ENCODE results near the gene RASAL3. TPM values are rescaled to one million over a fixed set of nuclear protein-coding genes. Genes with fewer than 3 reads are reported as not detected.

The RASAL3 gene
- total RNA-seq, 1 experiment from 2014 or later, result 0.10 TPM

- POLR2A ChIA-PET, result no interaction called here
Observed at GRCh38 chr19:15501596-15501995, 37.3 kb upstream of the RASAL3 start.

GRCh38 chr19:15498910-15499309, 34.6 kb upstream of the RASAL3 start:
- no peaks in the 10 kb centered on the region for H3K9me3 ChIP-seq (ENCODE audit: control insufficient read depth, insufficient read depth, low read depth, low read length)
- no peak overlapping the region for H3K27ac ChIP-seq (ENCODE audit: low read length)
- no peak for DNase-seq (ENCODE audit: low read depth, low spot score)
- no peaks in the 10 kb centered on the region for H3K36me3 ChIP-seq (ENCODE audit: control insufficient read depth, insufficient read depth, low read length)
- no TSS peak for BruUV-seq (replicated peaks)
- POLR2A ChIA-PET, result no interaction called here
- intact Hi-C loops (cut with micrococcal nuclease; ENCODE audit: unreplicated experiment) (no loop called here), in situ Hi-C loops (cut with HindIII; ENCODE audit: low pct_unique_long_range_greater_than_20kb, low sequenced_read_pairs) (no loop called here)
- no peak for ATAC-seq
- TF ChIP-seq TCF7L2 (IDR thresholded peaks at IDR 0.05; ENCODE audit: low read depth, low read length) (no peak), POLR2AphosphoS5 (IDR thresholded peaks at IDR 0.05; ENCODE audit: low read depth, low read length) (no peak), REST (IDR thresholded peaks at IDR 0.05; ENCODE audit: insufficient read depth in 1 of 2, low read depth in 2 of 2, low read length in 1 of 2) (no peak), CTCF (IDR thresholded peaks at IDR 0.05) (no peak), SIN3A (IDR thresholded peaks at IDR 0.05; ENCODE audit: borderline replicate concordance, insufficient read depth, low read depth, low read length) (no peak)
- no peaks in the 10 kb centered on the region for H3K4me1 ChIP-seq (ENCODE audit: control insufficient read depth, insufficient read depth, low read length)
- no peak overlapping the region for H3K4me3 ChIP-seq (ENCODE audit: low read depth in 2 of 2, low read length in 2 of 2)
- H3K27me3 ChIP-seq (ENCODE audit: control insufficient read depth, insufficient read depth, low read length), result no peaks in the 10 kb centered on the region
- CTCF ChIA-PET, result no interaction called here

More at GRCh38 chr19:15501596-15501995, 37.3 kb upstream of the RASAL3 start:
- CTCF ChIA-PET, result interaction anchor here (0.7 kb wide), 1 partner anchor 148 kb away, joined by 7 read pairs; no protein-coding TSS in a partner anchor
- intact Hi-C loops (cut with micrococcal nuclease; ENCODE audit: unreplicated experiment) (no loop called here), in situ Hi-C loops (cut with HindIII; ENCODE audit: low pct_unique_long_range_greater_than_20kb, low sequenced_read_pairs) (no loop called here)
- Histone ChIP-seq H3K4me1 (ENCODE audit: control insufficient read depth, insufficient read depth, low read length) (no peaks in the 10 kb centered on the region), H3K36me3 (ENCODE audit: control insufficient read depth, insufficient read depth, low read length) (no peaks in the 10 kb centered on the region), H3K27ac (ENCODE audit: low read length) (no peak overlapping the region), H3K27me3 (ENCODE audit: control insufficient read depth, insufficient read depth, low read length) (no peaks in the 10 kb centered on the region), H3K9me3 (ENCODE audit: control insufficient read depth, insufficient read depth, low read depth, low read length) (no peaks in the 10 kb centered on the region), H3K4me3 (ENCODE audit: low read depth in 2 of 2, low read length in 2 of 2) (no peak overlapping the region)
- ATAC-seq (no peak), DNase-seq (ENCODE audit: low read depth, low spot score) (no peak)
- no peak for TF ChIP-seq SIN3A (IDR thresholded peaks at IDR 0.05; ENCODE audit: borderline replicate concordance, insufficient read depth, low read depth, low read length)
- no peak for TF ChIP-seq REST (IDR thresholded peaks at IDR 0.05; ENCODE audit: insufficient read depth in 1 of 2, low read depth in 2 of 2, low read length in 1 of 2)
- TF ChIP-seq CTCF (IDR thresholded peaks at IDR 0.05), result no peak
- no peak for TF ChIP-seq POLR2AphosphoS5 (IDR thresholded peaks at IDR 0.05; ENCODE audit: low read depth, low read length)
- no peak for TF ChIP-seq TCF7L2 (IDR thresholded peaks at IDR 0.05; ENCODE audit: low read depth, low read length)
- no TSS peak for BruUV-seq (replicated peaks)

Measured in Panc1 (cell line).